GM18517 (cell line): Measurements from ENCODE around the gene ZNF396.

ENCODE experiments used
- ATAC-seq: cut with Tn5 transposase; IDR thresholded peaks from one replicate; pipeline ENCODE4 v1.9.1; 2021; ENCODE audit warnings: mild to moderate bottlenecking, moderate library complexity; ENCODE audit not compliant: unreplicated experiment

Gene ZNF396

GRCh38 chr18:35343488-35343935 is 33.6 kb downstream of the ZNF396 start:
- no peak for ATAC-seq

GRCh38 chr18:35337286-35337685 is 39.9 kb downstream of the ZNF396 start:
- ATAC-seq: no peak

- no peak for ATAC-seq
Observed at GRCh38 chr18:35335866-35336265, 41.3 kb downstream of the ZNF396 start.

- no peak for ATAC-seq
Observed at GRCh38 chr18:35334821-35335220, 42.3 kb downstream of the ZNF396 start.

- no peak for ATAC-seq
Observed at GRCh38 chr18:35334212-35334611, 42.9 kb downstream of the ZNF396 start.

GRCh38 chr18:35331367-35332087 is 45.6 kb downstream of the ZNF396 start:
- ATAC-seq: no peak

GRCh38 chr18:35328868-35329267 is 48.3 kb downstream of the ZNF396 start:
- no peak for ATAC-seq

GRCh38 chr18:35326695-35327387 is 50.3 kb downstream of the ZNF396 start:
- no peak for ATAC-seq

- no peak for ATAC-seq
Observed at GRCh38 chr18:35324926-35325655, 52.0 kb downstream of the ZNF396 start.

GRCh38 chr18:35322486-35323458 is 54.4 kb downstream of the ZNF396 start:
- ATAC-seq: no peak
